ENCODE results near the gene POU4F1. TPM values are rescaled to one million over a fixed set of nuclear protein-coding genes. Genes with fewer than 3 reads are reported as not detected.

The POU4F1 gene
- total RNA-seq, 1 donor, result under 0.01 TPM

DNA sequence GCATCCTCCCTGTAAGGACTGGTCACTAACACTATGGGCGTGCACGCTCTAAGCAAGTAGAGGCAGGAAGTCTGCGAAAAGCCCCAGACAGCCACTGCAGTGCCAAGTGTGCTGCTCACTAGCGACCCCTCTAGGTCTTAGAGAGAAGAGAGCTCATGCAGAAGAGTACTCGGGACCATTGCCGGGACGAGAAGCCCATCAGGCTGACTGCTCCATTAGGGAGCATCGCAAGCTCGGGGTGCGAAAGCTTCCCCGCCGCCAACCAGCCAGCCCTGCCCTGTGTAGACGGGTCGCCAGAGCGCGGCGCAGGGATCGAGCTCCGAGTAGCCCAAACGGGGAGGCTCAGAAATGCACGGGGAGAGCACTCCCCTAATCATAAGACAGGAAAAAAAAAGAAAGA, 16.6 kb downstream of the POU4F1 start:
- no peaks in the 10 kb centered on the region for H3K9me3 ChIP-seq (ENCODE audit: low read depth, low read length)
- no peak overlapping the region for H3K4me3 ChIP-seq (ENCODE audit: low read length)
- H3K27me3 ChIP-seq (ENCODE audit: insufficient read depth, low read length), result peaks cover 88% of the 10 kb centered on the region
- H3K4me1 ChIP-seq (ENCODE audit: insufficient read depth, low read length), result no peaks in the 10 kb centered on the region

- H3K4me1 ChIP-seq (ENCODE audit: insufficient read depth, low read length), result no peaks in the 10 kb centered on the region
Measured at GRCh38 chr13:78576261-78576660, 27.1 kb downstream of the POU4F1 start.

DNA sequence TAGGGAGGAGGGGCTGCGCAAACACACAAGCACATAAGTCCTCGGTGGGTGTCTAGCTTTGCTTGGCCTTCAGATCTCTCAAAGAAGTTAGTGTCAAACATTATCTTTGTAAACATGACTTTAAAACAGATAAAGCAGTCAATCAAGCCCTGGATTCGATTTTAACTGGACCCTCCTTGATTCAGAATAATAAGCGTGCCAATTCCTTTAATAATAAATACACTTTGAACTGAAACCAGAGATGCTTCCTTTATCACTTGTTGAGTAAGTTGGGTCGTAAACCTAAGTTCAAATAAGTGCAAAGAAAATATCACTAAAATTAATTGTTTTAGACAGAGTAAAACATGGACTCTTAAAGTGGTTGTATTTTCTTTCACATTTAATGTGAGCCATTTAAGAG, 30.9 kb downstream of the POU4F1 start:
- no peaks in the 10 kb centered on the region for H3K9me3 ChIP-seq (ENCODE audit: low read depth, low read length)
- H3K27me3 ChIP-seq (ENCODE audit: insufficient read depth, low read length), result peaks cover 3% of the 10 kb centered on the region
- H3K4me1 ChIP-seq (ENCODE audit: insufficient read depth, low read length), result no peaks in the 10 kb centered on the region
- H3K4me3 ChIP-seq (ENCODE audit: low read length), result no peak overlapping the region

More at GRCh38 chr13:78576261-78576660, 27.1 kb downstream of the POU4F1 start:
- Histone ChIP-seq H3K4me3 (ENCODE audit: low read length) (no peak overlapping the region), H3K9me3 (ENCODE audit: low read depth, low read length) (no peaks in the 10 kb centered on the region), H3K27me3 (ENCODE audit: insufficient read depth, low read length) (peaks cover 3% of the 10 kb centered on the region)

DNA sequence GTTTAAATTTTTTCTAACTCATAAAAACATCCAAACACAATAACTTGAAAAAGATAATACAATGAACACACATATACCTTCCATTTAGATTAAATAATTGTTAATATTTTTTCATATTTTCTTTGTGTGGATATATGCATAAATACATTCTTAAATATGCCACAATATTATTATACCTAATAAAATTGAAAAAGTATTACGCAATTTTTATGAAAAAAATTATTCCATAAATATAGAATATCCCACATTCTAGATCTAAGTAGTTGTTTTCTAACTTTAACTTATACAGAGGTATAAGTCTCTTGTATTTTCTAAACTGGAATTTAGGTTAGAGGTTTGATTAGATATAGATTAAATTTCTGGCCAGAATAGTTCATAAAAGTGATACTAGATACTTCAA, 34.3 kb downstream of the POU4F1 start:
- Histone ChIP-seq H3K4me1 (ENCODE audit: insufficient read depth, low read length) (no peaks in the 10 kb centered on the region), H3K27me3 (ENCODE audit: insufficient read depth, low read length) (no peaks in the 10 kb centered on the region), H3K9me3 (ENCODE audit: low read depth, low read length) (no peaks in the 10 kb centered on the region), H3K4me3 (ENCODE audit: low read length) (no peak overlapping the region)

DNA sequence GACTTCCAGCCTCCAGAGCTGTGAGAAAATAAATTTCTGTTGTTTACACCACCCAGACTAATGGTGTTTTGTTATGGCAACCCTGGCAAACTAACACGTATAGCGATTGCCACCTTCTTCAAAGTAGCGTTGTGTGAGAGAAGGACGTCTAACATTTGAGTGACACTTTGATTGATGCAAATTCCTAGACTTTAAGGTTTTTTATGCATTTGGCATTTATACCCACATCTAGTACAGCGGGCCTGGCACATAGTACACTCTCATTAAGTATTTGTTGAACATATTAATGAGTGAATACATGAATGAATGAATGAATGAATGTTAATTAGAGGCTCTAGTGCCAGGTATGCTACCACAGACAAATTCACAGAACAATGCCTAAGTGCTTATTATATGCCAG, 36.7 kb downstream of the POU4F1 start:
- Histone ChIP-seq H3K4me3 (ENCODE audit: low read length) (no peak overlapping the region), H3K4me1 (ENCODE audit: insufficient read depth, low read length) (no peaks in the 10 kb centered on the region), H3K9me3 (ENCODE audit: low read depth, low read length) (no peaks in the 10 kb centered on the region), H3K27me3 (ENCODE audit: insufficient read depth, low read length) (no peaks in the 10 kb centered on the region)

DNA sequence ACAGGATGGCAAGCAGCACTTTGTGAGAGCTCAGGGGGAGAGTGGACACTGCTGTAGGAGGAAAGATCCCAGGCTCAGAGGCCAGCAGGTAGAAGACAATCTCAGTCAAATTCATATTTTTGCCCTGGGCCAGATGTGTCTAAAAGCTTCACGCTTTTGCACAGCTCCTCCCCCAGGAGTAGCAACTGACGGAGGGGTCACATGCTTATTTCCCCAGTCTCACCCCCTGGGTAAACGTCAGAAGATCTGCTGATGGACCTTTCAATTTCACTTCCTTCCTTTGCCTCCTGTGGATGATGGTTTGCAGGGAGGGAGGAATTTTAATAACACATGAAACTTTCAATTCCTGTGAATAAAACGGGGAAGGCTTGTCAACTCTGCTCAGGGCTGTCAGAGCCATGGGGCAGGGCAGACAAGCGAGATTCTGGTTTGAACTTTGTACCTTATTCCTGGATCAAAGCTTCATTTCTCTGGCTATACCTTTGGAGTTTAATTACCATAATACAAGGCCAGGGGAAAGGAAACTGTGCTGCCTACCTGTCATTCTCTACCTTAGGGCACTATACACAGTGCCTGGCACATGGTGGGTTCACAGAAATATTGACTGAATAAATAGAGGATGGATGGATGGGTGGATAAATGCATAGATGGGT, 41.0 kb downstream of the POU4F1 start:
- Histone ChIP-seq H3K4me3 (ENCODE audit: low read length) (no peak overlapping the region), H3K9me3 (ENCODE audit: low read depth, low read length) (no peaks in the 10 kb centered on the region), H3K4me1 (ENCODE audit: insufficient read depth, low read length) (no peaks in the 10 kb centered on the region), H3K27me3 (ENCODE audit: insufficient read depth, low read length) (no peaks in the 10 kb centered on the region)

Other genes with a start within 250 kb of the POU4F1 start
- gene OBI1, start 55.6 kb upstream of the POU4F1 start, total RNA-seq, result 7.5 TPM

All from mononuclear cell (primary cell).